Cardiac fibroblast (primary cell): ENCODE results near the gene BCL6B.

Experiments used
- DNase-seq, 2 donors: peaks; one replicate each; pipeline versions ENCODE4 v3.0.0 to v3.0.0-alpha.2; 2010; ENCODE audit warnings: low read depth in 2 of 2
- H3K4me3 ChIP-seq, 2 donors: replicated peaks in 1 of 2; 1 replicate in 1 of 2; 2 replicates in 1 of 2; pipeline ENCODE4 v1.5.1; 2011; ENCODE audit warnings: low read depth in 2 of 2, low read length in 2 of 2, mild to moderate bottlenecking in 2 of 2, moderate library complexity in 1 of 2
- TF ChIP-seq, protein P1 (sequence below): IDR thresholded peaks from one replicate; pipeline ENCODE4 v1.5.1; 2011; ENCODE audit warnings: low read depth, mild to moderate bottlenecking, low read length, inconsistent platforms

BCL6B gene

GRCh38 chr17:6994118-6994598, 28.7 kb upstream of the BCL6B start:
- no peak for DNase-seq
- H3K4me3 ChIP-seq = no peak overlapping the region
- TF ChIP-seq, protein P1, sequence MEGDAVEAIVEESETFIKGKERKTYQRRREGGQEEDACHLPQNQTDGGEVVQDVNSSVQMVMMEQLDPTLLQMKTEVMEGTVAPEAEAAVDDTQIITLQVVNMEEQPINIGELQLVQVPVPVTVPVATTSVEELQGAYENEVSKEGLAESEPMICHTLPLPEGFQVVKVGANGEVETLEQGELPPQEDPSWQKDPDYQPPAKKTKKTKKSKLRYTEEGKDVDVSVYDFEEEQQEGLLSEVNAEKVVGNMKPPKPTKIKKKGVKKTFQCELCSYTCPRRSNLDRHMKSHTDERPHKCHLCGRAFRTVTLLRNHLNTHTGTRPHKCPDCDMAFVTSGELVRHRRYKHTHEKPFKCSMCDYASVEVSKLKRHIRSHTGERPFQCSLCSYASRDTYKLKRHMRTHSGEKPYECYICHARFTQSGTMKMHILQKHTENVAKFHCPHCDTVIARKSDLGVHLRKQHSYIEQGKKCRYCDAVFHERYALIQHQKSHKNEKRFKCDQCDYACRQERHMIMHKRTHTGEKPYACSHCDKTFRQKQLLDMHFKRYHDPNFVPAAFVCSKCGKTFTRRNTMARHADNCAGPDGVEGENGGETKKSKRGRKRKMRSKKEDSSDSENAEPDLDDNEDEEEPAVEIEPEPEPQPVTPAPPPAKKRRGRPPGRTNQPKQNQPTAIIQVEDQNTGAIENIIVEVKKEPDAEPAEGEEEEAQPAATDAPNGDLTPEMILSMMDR = no peak

DNA sequence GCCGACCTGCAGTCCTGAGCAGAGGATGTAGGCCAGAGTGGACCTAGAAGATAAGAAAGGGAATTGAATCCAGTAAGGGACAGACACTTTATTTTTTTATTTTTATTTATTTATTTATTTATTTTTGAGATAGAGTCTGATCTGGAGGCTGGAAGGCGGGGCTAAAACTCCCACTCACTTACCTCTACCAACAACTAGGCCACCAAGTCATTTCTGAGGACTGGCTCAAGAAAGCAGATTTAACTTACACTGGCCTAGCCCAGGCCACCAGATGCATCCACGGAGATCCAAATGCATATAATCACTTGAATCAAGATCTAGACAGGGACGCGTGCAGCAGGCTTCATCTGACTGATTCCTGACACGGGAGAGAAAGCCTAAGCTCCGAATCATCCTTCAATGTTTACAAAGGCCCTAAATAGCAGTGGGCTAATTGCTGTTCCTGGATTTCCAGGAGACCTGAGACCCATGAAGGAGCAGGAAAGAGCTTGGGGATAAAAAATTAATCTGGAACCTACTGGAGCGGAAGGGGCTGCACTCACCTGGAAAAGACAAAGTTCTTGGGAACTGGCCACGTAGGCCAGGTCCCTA, 28.1 kb upstream of the BCL6B start:
- no peak overlapping the region for H3K4me3 ChIP-seq
- TF ChIP-seq, protein P1 = no peak
- no peak for DNase-seq

GRCh38 chr17:6995500-6996255, 27.2 kb upstream of the BCL6B start, which contains the start of gene ALOX12:
Gene ALOX12 (plus strand): TSS chr17:6996049. CDS start chr17:6996118, 69 bp downstream.
- H3K4me3 ChIP-seq = peak within 1 kb of the TSS in 1 of 2 donors; percentile 4
- TF ChIP-seq, protein P1 = no peak
- peak in 1 of 2 donors; percentile 11 for DNase-seq

GRCh38 chr17:6996256-6997011, 26.4 kb upstream of the BCL6B start:
- H3K4me3 ChIP-seq = no peak overlapping the region
- TF ChIP-seq, protein P1 = no peak
- DNase-seq = no peak

DNA sequence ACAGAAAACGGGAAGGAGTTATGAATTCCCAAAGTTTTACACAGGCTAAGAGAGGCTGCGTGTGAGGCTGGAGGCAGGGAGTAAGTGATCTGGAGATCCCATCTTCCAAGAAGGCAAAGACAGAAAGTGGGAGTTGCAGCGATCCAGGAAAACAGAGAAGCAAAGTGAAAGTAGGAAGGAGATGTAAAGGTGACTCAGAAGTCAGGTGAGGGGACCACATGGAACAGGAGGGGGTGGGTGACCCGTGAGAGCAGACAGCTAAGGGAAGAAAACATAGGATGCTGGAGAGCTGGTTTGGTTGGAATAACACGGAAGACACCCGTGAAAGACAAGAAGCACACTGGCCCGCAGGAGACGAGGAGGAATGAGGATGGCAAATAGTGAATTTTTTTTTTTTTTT, 25.7 kb upstream of the BCL6B start:
- H3K4me3 ChIP-seq = no peak overlapping the region

GRCh38 chr17:6998855-6999508, 23.9 kb upstream of the BCL6B start:
- DNase-seq = no peak
- no peak overlapping the region for H3K4me3 ChIP-seq
- TF ChIP-seq, protein P1 = no peak

More for the DNA sequence above, 25.7 kb upstream of the BCL6B start:
- TF ChIP-seq, protein P1 = no peak
- DNase-seq = no peak
